WTC11 (cell line): ENCODE results near the gene POMC. TPM values are rescaled to one million over a fixed set of nuclear protein-coding genes. Genes with fewer than 3 reads are reported as not detected.
A peak's percentile ranks its signal among the peaks of the same experiment; 100 is the strongest.

Experiments
- ATAC-seq: fragments of 200-7000 bp; cut with Tn5 transposase; 2 replicates; pipeline ENCODE4 v1.10.0; 2021; ENCODE audit warnings: mild to moderate bottlenecking, moderate library complexity
- CTCF ChIA-PET: fragments of 300-600 bp; sonication (Branson Sonifier 250); formaldehyde crosslinking; loops from one replicate; lab custom pipeline; 2021; ENCODE audit warnings: antibody characterized with exemption; lab: Charles Lee
- POLR2A ChIA-PET: fragments of 350-600 bp; sonication (Branson Sonifier 250); formaldehyde crosslinking; loops from one replicate; lab custom pipeline; 2021; ENCODE audit warnings: antibody characterized with exemption; lab: Charles Lee
- DNase-seq: peaks from one replicate; pipeline ENCODE4 v3.0.0; 2021; ENCODE audit warnings: low spot score
- H3K27ac Mint-ChIP-seq: 2 replicates; pipeline ENCODE4 v1.8.0; 2021; ENCODE audit warnings: mixed read lengths
- H3K27me3 Mint-ChIP-seq: 2 replicates; pipeline ENCODE4 v1.8.0; 2021; ENCODE audit warnings: low read depth, mild to moderate bottlenecking, moderate library complexity, mixed read lengths
- H3K36me3 Mint-ChIP-seq: 2 replicates; pipeline ENCODE4 v1.8.0; 2021; ENCODE audit warnings: mixed read lengths
- H3K4me1 Mint-ChIP-seq: 2 replicates; pipeline ENCODE4 v1.8.0; 2022; ENCODE audit warnings: mixed read lengths
- H3K4me3 Mint-ChIP-seq: 2 replicates; pipeline ENCODE4 v1.8.0; 2021; ENCODE audit warnings: mild to moderate bottlenecking, moderate library complexity, mixed read lengths
- H3K9me3 Mint-ChIP-seq: 2 replicates; pipeline ENCODE4 v1.8.0; 2021; ENCODE audit warnings: mixed read lengths
- CDX4 ChIP-seq: fragments of 250-450 bp; sonication (Bioruptor Pico); IDR thresholded peaks from 2 replicates; pipeline ENCODE4 v1.9.0; 2021; ENCODE audit warnings: moderate library complexity, mild to moderate bottlenecking, inconsistent platforms, borderline replicate concordance
- E2F1 ChIP-seq: sonication (generic); formaldehyde crosslinking; IDR thresholded peaks from 2 replicates; pipeline ENCODE4 v1.8.0; 2022; ENCODE audit warnings: mild to moderate bottlenecking, missing genetic modification reagents
- ELF4 ChIP-seq: sonication (generic); formaldehyde crosslinking; IDR thresholded peaks from 2 replicates; pipeline ENCODE4 v1.8.1; 2022; ENCODE audit warnings: low read depth, mild to moderate bottlenecking, moderate library complexity, missing genetic modification reagents
- EMX1 ChIP-seq: fragments of 250-450 bp; sonication (Bioruptor Pico); IDR thresholded peaks from 2 replicates; pipeline ENCODE4 v1.8.0; 2021; ENCODE audit warnings: mild to moderate bottlenecking
- IRF2 ChIP-seq: sonication (generic); formaldehyde crosslinking; IDR thresholded peaks from 2 replicates; pipeline ENCODE4 v1.8.0; 2022; ENCODE audit warnings: low read depth, missing genetic modification reagents, borderline replicate concordance
- MAX ChIP-seq: sonication (generic); formaldehyde crosslinking; IDR thresholded peaks from 2 replicates; pipeline ENCODE4 v1.8.0; 2022; ENCODE audit warnings: mild to moderate bottlenecking, missing genetic modification reagents
- MXD4 ChIP-seq: fragments of 250-450 bp; sonication (Bioruptor Pico); IDR thresholded peaks from 2 replicates; pipeline ENCODE4 v1.8.0; 2021; ENCODE audit warnings: mild to moderate bottlenecking, moderate library complexity, borderline replicate concordance
- NR2C2 ChIP-seq: sonication (generic); formaldehyde crosslinking; IDR thresholded peaks from 2 replicates; pipeline ENCODE4 v1.8.0; 2022; ENCODE audit warnings: mild to moderate bottlenecking, missing genetic modification reagents
- NR3C1 ChIP-seq: sonication (generic); formaldehyde crosslinking; conservative IDR thresholded peaks from 2 replicates; pipeline ENCODE4 v1.8.1; 2023; ENCODE audit warnings: low read depth, mild to moderate bottlenecking, missing genetic modification reagents
- TEAD1 ChIP-seq: sonication (generic); formaldehyde crosslinking; IDR thresholded peaks from 2 replicates; pipeline ENCODE4 v1.8.0; 2022; ENCODE audit warnings: mild to moderate bottlenecking, missing genetic modification reagents
- total RNA-seq: library from RNA; stranded (reverse); gene quantifications from 3 replicates; pipeline ENCODE4 v1.2.3, GENCODE V29; 2021
- TF ChIP-seq, protein P1 (sequence below): sonication (generic); formaldehyde crosslinking; IDR thresholded peaks from 2 replicates; pipeline ENCODE4 v1.8.0; 2023; ENCODE audit warnings: missing genetic modification reagents
- TF ChIP-seq, protein P2 (sequence below): sonication (generic); formaldehyde crosslinking; IDR thresholded peaks from 2 replicates; pipeline ENCODE4 v1.8.0; 2023; ENCODE audit warnings: missing genetic modification reagents, mild to moderate bottlenecking, borderline replicate concordance
- TF ChIP-seq, protein P3 (sequence below): sonication (generic); formaldehyde crosslinking; IDR thresholded peaks from 2 replicates; pipeline ENCODE4 v1.8.1; 2023; ENCODE audit warnings: mild to moderate bottlenecking, missing genetic modification reagents

Gene POMC
- total RNA-seq, 1 experiment from 2014 or later: 3.2 TPM

- no peak for TF ChIP-seq IRF2 (CRISPR knock-in tag)
- TF ChIP-seq, all 79 proteins: peak for 0
These were observed 2.5 kb upstream of the POMC start (continued) for GRCh38 chr2:25170888-25171287.

- Mint-ChIP-seq H3K27me3 (peaks cover 68% of the 10 kb centered on the region), H3K4me3 (peak overlapping the region; percentile 74), H3K9me3 (no peaks in the 10 kb centered on the region), H3K4me1 (peaks cover 9% of the 10 kb centered on the region), H3K36me3 (no peaks in the 10 kb centered on the region), H3K27ac (no peak overlapping the region)
- POLR2A ChIA-PET: interaction anchor here (0.5 kb wide), 1 partner anchor 404 kb away, joined by 5 read pairs; no protein-coding TSS in a partner anchor
- no peak for DNase-seq
- TF ChIP-seq MAX (peak; percentile 20; the same call in 1 of the 2 replicates), NR2C2 (CRISPR knock-in tag) (no peak), ELF4 (no peak), TEAD1 (CRISPR knock-in tag) (0 out of 2 replicates have a peak, but pooled peaks have one; percentile 6), EMX1 (CRISPR knock-in tag) (no peak), MXD4 (CRISPR knock-in tag) (no peak), NR3C1 (CRISPR knock-in tag) (no peak), CDX4 (CRISPR knock-in tag) (no peak), E2F1 (no peak)
- TF ChIP-seq, protein P1, sequence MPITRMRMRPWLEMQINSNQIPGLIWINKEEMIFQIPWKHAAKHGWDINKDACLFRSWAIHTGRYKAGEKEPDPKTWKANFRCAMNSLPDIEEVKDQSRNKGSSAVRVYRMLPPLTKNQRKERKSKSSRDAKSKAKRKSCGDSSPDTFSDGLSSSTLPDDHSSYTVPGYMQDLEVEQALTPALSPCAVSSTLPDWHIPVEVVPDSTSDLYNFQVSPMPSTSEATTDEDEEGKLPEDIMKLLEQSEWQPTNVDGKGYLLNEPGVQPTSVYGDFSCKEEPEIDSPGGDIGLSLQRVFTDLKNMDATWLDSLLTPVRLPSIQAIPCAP: no peak
- TF ChIP-seq, protein P2, sequence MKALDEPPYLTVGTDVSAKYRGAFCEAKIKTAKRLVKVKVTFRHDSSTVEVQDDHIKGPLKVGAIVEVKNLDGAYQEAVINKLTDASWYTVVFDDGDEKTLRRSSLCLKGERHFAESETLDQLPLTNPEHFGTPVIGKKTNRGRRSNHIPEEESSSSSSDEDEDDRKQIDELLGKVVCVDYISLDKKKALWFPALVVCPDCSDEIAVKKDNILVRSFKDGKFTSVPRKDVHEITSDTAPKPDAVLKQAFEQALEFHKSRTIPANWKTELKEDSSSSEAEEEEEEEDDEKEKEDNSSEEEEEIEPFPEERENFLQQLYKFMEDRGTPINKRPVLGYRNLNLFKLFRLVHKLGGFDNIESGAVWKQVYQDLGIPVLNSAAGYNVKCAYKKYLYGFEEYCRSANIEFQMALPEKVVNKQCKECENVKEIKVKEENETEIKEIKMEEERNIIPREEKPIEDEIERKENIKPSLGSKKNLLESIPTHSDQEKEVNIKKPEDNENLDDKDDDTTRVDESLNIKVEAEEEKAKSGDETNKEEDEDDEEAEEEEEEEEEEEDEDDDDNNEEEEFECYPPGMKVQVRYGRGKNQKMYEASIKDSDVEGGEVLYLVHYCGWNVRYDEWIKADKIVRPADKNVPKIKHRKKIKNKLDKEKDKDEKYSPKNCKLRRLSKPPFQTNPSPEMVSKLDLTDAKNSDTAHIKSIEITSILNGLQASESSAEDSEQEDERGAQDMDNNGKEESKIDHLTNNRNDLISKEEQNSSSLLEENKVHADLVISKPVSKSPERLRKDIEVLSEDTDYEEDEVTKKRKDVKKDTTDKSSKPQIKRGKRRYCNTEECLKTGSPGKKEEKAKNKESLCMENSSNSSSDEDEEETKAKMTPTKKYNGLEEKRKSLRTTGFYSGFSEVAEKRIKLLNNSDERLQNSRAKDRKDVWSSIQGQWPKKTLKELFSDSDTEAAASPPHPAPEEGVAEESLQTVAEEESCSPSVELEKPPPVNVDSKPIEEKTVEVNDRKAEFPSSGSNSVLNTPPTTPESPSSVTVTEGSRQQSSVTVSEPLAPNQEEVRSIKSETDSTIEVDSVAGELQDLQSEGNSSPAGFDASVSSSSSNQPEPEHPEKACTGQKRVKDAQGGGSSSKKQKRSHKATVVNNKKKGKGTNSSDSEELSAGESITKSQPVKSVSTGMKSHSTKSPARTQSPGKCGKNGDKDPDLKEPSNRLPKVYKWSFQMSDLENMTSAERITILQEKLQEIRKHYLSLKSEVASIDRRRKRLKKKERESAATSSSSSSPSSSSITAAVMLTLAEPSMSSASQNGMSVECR (CRISPR knock-in tag): 0 out of 2 replicates have a peak, but pooled peaks have one; percentile 33
- TF ChIP-seq, protein P3, sequence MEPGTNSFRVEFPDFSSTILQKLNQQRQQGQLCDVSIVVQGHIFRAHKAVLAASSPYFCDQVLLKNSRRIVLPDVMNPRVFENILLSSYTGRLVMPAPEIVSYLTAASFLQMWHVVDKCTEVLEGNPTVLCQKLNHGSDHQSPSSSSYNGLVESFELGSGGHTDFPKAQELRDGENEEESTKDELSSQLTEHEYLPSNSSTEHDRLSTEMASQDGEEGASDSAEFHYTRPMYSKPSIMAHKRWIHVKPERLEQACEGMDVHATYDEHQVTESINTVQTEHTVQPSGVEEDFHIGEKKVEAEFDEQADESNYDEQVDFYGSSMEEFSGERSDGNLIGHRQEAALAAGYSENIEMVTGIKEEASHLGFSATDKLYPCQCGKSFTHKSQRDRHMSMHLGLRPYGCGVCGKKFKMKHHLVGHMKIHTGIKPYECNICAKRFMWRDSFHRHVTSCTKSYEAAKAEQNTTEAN (CRISPR knock-in tag): no peak
- CTCF ChIA-PET: interaction anchor here (1.0 to 2.6 kb wide), 4 partner anchors 27 to 194 kb away, joined by 4 to 12 read pairs (median 8); no protein-coding TSS in a partner anchor
- peak; percentile 7 for ATAC-seq
These were observed 692 bp upstream of the POMC start for GRCh38 chr2:25169073-25169470.
